ENCODE results near the gene LEP. TPM values are rescaled to one million over a fixed set of nuclear protein-coding genes. Genes with fewer than 3 reads are reported as not detected.

Gene LEP
- polyA plus RNA-seq, 2 of the 4 experiments (the other 2 are of a cell fraction) = not detected

DNA sequence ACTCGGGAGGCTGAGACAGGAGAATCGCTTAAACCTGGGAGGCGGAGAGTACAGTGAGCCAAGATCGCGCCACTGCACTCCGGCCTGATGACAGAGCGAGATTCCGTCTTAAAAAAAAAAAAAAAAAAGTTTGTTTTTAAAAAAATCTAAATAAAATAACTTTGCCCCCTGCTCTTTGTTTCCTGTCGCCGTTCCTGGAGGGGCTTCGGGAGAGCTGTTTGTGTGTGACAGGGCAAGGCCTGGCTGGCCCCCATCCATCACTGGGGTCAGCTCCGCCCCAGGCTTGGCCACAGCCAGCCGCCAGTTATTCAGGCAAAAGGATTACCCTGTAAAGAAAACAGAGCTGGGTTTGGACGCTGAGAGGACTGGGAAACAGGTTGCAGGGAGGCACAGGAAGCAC is 16.4 kb downstream of the LEP start:
- WGBS (ENCODE audit: missing lambda C conversion rate) = 84% methylated on average over 14 of the region's 14 CpGs
- TF ChIP-seq, protein P1, sequence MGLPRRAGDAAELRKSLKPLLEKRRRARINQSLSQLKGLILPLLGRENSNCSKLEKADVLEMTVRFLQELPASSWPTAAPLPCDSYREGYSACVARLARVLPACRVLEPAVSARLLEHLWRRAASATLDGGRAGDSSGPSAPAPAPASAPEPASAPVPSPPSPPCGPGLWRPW (IDR thresholded peaks at IDR 0.05) = no peak
- no peak for TF ChIP-seq ESRRA (IDR thresholded peaks at IDR 0.05; ENCODE audit: borderline replicate concordance, low read length)
- no peak for TF ChIP-seq HDAC2 (IDR thresholded peaks at IDR 0.05)
- TF ChIP-seq ZNF302 (CRISPR knock-in tag; IDR thresholded peaks at IDR 0.05) = no peak
- no peak for TF ChIP-seq HOXA7 (CRISPR knock-in tag; IDR thresholded peaks at IDR 0.05)
- TF ChIP-seq HEYL (CRISPR knock-in tag; IDR thresholded peaks at IDR 0.05) = no peak
- no peak for TF ChIP-seq MAFK (IDR thresholded peaks at IDR 0.05; ENCODE audit: partially characterized antibody)
- TF ChIP-seq CEBPB (IDR thresholded peaks at IDR 0.05) = no peak
- no peak for TF ChIP-seq POLR2AphosphoS2 (conservative IDR thresholded peaks at IDR 0.05; ENCODE audit: low read length)
- no peak for TF ChIP-seq HOXB13 (CRISPR knock-in tag; IDR thresholded peaks at IDR 0.05; ENCODE audit: low read depth)
- TF ChIP-seq KDM5A (IDR thresholded peaks at IDR 0.05) = no peak
- no peak overlapping the region for H3K27ac ChIP-seq
- FAIRE-seq (no peak), ATAC-seq (no peak), DNase-seq (ENCODE audit: low read depth in 1 of 2, low spot score in 1 of 2) (no peak)
- no peak overlapping the region for H3K4me2 ChIP-seq
- H3K4me1 ChIP-seq = peaks cover 4% of the 10 kb centered on the region; the same call in 1 of the 3 replicates
- no peak overlapping the region for H3K4me3 ChIP-seq
- POLR2A ChIA-PET = interaction anchor here (0.6 kb wide), 1 partner anchor 30 kb away, joined by 4 read pairs; no protein-coding TSS in a partner anchor
- CTCF ChIA-PET = no interaction called here
- H3K9me3 ChIP-seq = no peaks in the 10 kb centered on the region

DNA sequence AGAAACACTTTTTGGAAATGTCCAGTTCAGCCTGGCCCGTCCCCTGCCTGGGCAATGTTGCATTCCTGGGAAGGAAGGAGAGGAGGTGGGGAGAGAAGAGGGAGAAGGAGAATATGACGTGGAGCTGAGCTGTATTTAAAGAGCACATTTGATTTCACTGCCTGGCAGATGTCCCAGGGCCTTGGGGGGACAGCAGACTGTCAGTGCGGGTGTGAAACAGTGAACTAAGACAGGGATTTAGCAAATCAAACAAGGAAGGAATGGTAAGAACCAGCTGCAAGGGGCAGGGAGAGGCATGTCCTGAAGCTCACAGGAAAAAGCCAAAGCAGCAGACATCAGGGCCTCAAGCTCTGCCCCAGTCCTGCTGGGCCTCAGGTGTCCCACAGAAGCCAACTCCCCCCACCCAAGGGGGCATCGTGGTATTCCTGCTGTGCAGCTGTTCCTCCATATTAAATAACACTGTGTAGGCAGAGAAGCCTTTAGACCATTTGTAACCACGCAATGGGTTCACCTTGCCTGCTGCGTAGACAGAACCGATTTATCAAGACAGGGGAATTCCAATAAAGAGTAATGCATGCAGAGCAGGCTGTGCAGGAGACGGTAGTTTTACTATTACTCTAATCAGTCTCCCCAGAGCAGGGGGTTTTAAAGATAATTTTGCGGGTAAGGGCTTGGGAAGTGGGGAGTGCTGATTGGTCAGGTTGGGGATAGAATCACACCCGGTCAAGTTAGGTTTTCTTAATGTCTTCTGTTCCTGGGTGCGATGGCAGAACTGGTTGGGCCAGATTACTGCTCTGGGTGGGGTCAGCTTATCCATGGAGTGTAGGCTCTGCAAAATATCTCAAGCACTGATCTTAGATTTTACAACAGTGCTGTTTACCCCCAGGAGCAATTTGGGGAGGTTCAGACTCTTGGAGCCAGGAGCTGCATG is 18.3 kb downstream of the LEP start:
- H3K4me3 ChIP-seq = no peak overlapping the region
- H3K27ac ChIP-seq = 0 out of 6 replicates have a peak overlapping the region, but pooled peaks of 1 of the 2 experiments have one; percentile 2
- DNase-seq (ENCODE audit: low read depth in 1 of 2, low spot score in 1 of 2) (no peak), ATAC-seq (no peak; a peak in 3 of 6 replicates), FAIRE-seq (no peak)
- ChIA-PET POLR2A (no interaction called here), CTCF (interaction anchor here (1.0 to 1.6 kb wide), 2 partner anchors 14 to 41 kb away, joined by 3 read pairs; no protein-coding TSS in a partner anchor)
- no peak overlapping the region for H3K4me2 ChIP-seq
- peaks cover 4% of the 10 kb centered on the region; the same call in 1 of the 3 replicates for H3K4me1 ChIP-seq
- no peaks in the 10 kb centered on the region for H3K9me3 ChIP-seq
- TF ChIP-seq MAZ (IDR thresholded peaks at IDR 0.05; ENCODE audit: borderline replicate concordance, low read depth, low read length) (no peak), HEYL (CRISPR knock-in tag; IDR thresholded peaks at IDR 0.05) (no peak), ZNF302 (CRISPR knock-in tag; IDR thresholded peaks at IDR 0.05) (no peak), HDAC2 (IDR thresholded peaks at IDR 0.05) (no peak), MYC (IDR thresholded peaks at IDR 0.05; ENCODE audit: borderline replicate concordance, low read length) (no peak), JUN (IDR thresholded peaks at IDR 0.05) (no peak), BHLHE40 (IDR thresholded peaks at IDR 0.05; ENCODE audit: low read depth, low read length) (no peak), RCOR1 (IDR thresholded peaks at IDR 0.05; ENCODE audit: low read depth, low read length) (no peak), HOXA7 (CRISPR knock-in tag; IDR thresholded peaks at IDR 0.05) (no peak), GATA3 (IDR thresholded peaks at IDR 0.05; ENCODE audit: borderline replicate concordance) (no peak), EHF (CRISPR knock-in tag; IDR thresholded peaks at IDR 0.05) (no peak), CEBPB (IDR thresholded peaks at IDR 0.05) (no peak), FOXS1 (CRISPR knock-in tag; IDR thresholded peaks at IDR 0.05) (no peak), TFCP2L1 (CRISPR knock-in tag; IDR thresholded peaks at IDR 0.05) (no peak), KDM5A (IDR thresholded peaks at IDR 0.05) (no peak), RNF2 (IDR thresholded peaks at IDR 0.05; ENCODE audit: borderline replicate concordance, low read depth) (no peak)
- TF ChIP-seq, protein P1 (IDR thresholded peaks at IDR 0.05) = no peak
- 75% methylated on average over 11 of the region's 11 CpGs for WGBS (ENCODE audit: missing lambda C conversion rate)

DNA sequence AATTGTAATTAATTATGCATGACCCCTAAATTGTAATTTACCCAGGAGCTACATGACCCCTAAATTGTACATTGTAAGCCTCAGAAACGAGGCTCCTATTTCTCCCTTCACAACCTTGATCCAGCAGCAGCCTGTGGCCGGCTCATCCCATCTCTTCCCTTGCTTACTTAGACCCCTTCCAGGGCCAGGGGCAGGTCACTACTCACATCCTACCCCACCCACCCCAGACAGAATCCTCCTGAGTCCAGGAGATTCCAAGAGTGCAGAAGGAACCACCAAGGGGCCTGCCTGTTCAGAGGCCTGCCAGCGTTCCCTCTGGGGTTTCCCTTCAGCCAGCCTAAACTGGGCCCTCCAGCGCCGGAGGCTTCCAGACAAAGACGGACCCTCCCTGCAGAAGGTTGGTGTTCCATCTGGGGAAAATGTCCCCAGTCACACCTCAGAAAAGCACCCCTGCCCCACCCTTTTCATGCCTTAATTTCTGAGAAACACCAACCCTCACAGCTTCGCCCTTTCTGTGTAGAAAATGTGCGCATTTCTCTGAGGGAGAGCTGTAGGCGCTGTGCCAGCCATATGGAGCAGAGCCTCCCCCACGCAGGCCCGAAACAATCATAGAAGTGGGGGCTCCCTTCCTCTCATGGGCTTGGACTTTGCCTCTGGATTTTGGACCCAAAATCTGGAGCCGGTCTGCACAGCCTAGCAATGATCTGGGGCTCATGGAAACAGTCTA is 19.2 kb downstream of the LEP start:
- Histone ChIP-seq H3K27ac (no peak overlapping the region), H3K4me3 (no peak overlapping the region), H3K4me2 (no peak overlapping the region), H3K4me1 (peaks cover 4% of the 10 kb centered on the region; the same call in 1 of the 3 replicates), H3K9me3 (no peaks in the 10 kb centered on the region)
- 84% methylated on average over 12 of the region's 12 CpGs for WGBS (ENCODE audit: missing lambda C conversion rate)
- ATAC-seq = no peak
- no peak for DNase-seq (ENCODE audit: low read depth in 1 of 2, low spot score in 1 of 2)
- CTCF ChIA-PET = interaction anchor here (1.6 kb wide), 1 partner anchor 13 kb away, joined by 3 read pairs; no protein-coding TSS in a partner anchor
- POLR2A ChIA-PET = no interaction called here
- FAIRE-seq = no peak
- TF ChIP-seq HEYL (CRISPR knock-in tag; IDR thresholded peaks at IDR 0.05) (no peak), MAZ (IDR thresholded peaks at IDR 0.05; ENCODE audit: borderline replicate concordance, low read depth, low read length) (no peak), ZNF302 (CRISPR knock-in tag; IDR thresholded peaks at IDR 0.05) (no peak), GATA3 (IDR thresholded peaks at IDR 0.05; ENCODE audit: borderline replicate concordance) (no peak), EHMT2 (IDR thresholded peaks at IDR 0.05; ENCODE audit: low read depth) (no peak), EHF (CRISPR knock-in tag; IDR thresholded peaks at IDR 0.05) (no peak), HOXA7 (CRISPR knock-in tag; IDR thresholded peaks at IDR 0.05) (no peak), CBX8 (IDR thresholded peaks at IDR 0.05) (no peak), ZC3H11A (IDR thresholded peaks at IDR 0.05) (no peak), MAFK (IDR thresholded peaks at IDR 0.05; ENCODE audit: partially characterized antibody) (no peak), TFCP2L1 (CRISPR knock-in tag; IDR thresholded peaks at IDR 0.05) (no peak), ESRRA (IDR thresholded peaks at IDR 0.05; ENCODE audit: borderline replicate concordance, low read length) (no peak), POLR2A (IDR thresholded peaks at IDR 0.05; ENCODE audit: low read length) (no peak), MYC (IDR thresholded peaks at IDR 0.05; ENCODE audit: borderline replicate concordance, low read length) (no peak), POLR2AphosphoS2 (conservative IDR thresholded peaks at IDR 0.05; ENCODE audit: low read length) (no peak)
- TF ChIP-seq, protein P2, sequence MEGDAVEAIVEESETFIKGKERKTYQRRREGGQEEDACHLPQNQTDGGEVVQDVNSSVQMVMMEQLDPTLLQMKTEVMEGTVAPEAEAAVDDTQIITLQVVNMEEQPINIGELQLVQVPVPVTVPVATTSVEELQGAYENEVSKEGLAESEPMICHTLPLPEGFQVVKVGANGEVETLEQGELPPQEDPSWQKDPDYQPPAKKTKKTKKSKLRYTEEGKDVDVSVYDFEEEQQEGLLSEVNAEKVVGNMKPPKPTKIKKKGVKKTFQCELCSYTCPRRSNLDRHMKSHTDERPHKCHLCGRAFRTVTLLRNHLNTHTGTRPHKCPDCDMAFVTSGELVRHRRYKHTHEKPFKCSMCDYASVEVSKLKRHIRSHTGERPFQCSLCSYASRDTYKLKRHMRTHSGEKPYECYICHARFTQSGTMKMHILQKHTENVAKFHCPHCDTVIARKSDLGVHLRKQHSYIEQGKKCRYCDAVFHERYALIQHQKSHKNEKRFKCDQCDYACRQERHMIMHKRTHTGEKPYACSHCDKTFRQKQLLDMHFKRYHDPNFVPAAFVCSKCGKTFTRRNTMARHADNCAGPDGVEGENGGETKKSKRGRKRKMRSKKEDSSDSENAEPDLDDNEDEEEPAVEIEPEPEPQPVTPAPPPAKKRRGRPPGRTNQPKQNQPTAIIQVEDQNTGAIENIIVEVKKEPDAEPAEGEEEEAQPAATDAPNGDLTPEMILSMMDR (IDR thresholded peaks at IDR 0.05) = no peak
- TF ChIP-seq, protein P3, sequence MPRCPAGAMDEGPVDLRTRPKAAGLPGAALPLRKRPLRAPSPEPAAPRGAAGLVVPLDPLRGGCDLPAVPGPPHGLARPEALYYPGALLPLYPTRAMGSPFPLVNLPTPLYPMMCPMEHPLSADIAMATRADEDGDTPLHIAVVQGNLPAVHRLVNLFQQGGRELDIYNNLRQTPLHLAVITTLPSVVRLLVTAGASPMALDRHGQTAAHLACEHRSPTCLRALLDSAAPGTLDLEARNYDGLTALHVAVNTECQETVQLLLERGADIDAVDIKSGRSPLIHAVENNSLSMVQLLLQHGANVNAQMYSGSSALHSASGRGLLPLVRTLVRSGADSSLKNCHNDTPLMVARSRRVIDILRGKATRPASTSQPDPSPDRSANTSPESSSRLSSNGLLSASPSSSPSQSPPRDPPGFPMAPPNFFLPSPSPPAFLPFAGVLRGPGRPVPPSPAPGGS (IDR thresholded peaks at IDR 0.05) = no peak

Data from A549 (cell line).